ENCODE results near the gene CBLB. TPM values are rescaled to one million over a fixed set of nuclear protein-coding genes. Genes with fewer than 3 reads are reported as not detected.
"Not testable (repeated sequence)": the region's sequence is repeated elsewhere in the genome, so short reads cannot be mapped to it uniquely, and the experiment has no call there.

The CBLB gene
- total RNA-seq, 1 donor from 2014 or later, result 33.6 TPM

- DNase-seq (ENCODE audit: low spot score), result peak; percentile 59
Observed at GRCh38 chr3:105821433-105821832, 47.4 kb downstream of the CBLB start.

GRCh38 chr3:105816833-105817232, 52.0 kb downstream of the CBLB start:
- DNase-seq (ENCODE audit: low spot score), result no peak

GRCh38 chr3:105815331-105815730, 53.5 kb downstream of the CBLB start:
- DNase-seq (ENCODE audit: low spot score), result not testable (repeated sequence)

- DNase-seq (ENCODE audit: low spot score), result no peak
Observed at GRCh38 chr3:105813710-105814109, 55.1 kb downstream of the CBLB start.

- DNase-seq (ENCODE audit: low spot score), result no peak
Observed at GRCh38 chr3:105812194-105812586, 56.6 kb downstream of the CBLB start.

- DNase-seq (ENCODE audit: low spot score), result no peak
Observed at GRCh38 chr3:105811518-105812193, 57.2 kb downstream of the CBLB start.

- DNase-seq (ENCODE audit: low spot score), result no peak
Observed at GRCh38 chr3:105809208-105809888, 59.5 kb downstream of the CBLB start.

- no peak for DNase-seq (ENCODE audit: low spot score)
Observed at GRCh38 chr3:105807701-105808100, 61.1 kb downstream of the CBLB start.

GRCh38 chr3:105807146-105807545, 61.7 kb downstream of the CBLB start:
- no peak for DNase-seq (ENCODE audit: low spot score)

- DNase-seq (ENCODE audit: low spot score), result no peak
Observed at GRCh38 chr3:105806359-105806758, 62.5 kb downstream of the CBLB start.

- DNase-seq (ENCODE audit: low spot score), result no peak
Observed at GRCh38 chr3:105805404-105805803, 63.4 kb downstream of the CBLB start.

GRCh38 chr3:105802118-105802706, 66.6 kb downstream of the CBLB start:
- DNase-seq (ENCODE audit: low spot score), result no peak

GRCh38 chr3:105801397-105801796, 67.4 kb downstream of the CBLB start:
- no peak for DNase-seq (ENCODE audit: low spot score)

GRCh38 chr3:105800320-105800719, 68.5 kb downstream of the CBLB start:
- DNase-seq (ENCODE audit: low spot score), result no peak

GRCh38 chr3:105799286-105799685, 69.5 kb downstream of the CBLB start:
- DNase-seq (ENCODE audit: low spot score), result no peak

- no peak for DNase-seq (ENCODE audit: low spot score)
Observed at GRCh38 chr3:105798381-105798934, 70.4 kb downstream of the CBLB start.

GRCh38 chr3:105793040-105793439, 75.8 kb downstream of the CBLB start:
- no peak for DNase-seq (ENCODE audit: low spot score)

- peak; percentile 46 for DNase-seq (ENCODE audit: low spot score)
Observed at GRCh38 chr3:105791919-105792786, 76.7 kb downstream of the CBLB start.

- no peak for DNase-seq (ENCODE audit: low spot score)
Observed at GRCh38 chr3:105791131-105791530, 77.7 kb downstream of the CBLB start.

GRCh38 chr3:105790534-105790933, 78.3 kb downstream of the CBLB start:
- no peak for DNase-seq (ENCODE audit: low spot score)

- no peak for DNase-seq (ENCODE audit: low spot score)
Observed at GRCh38 chr3:105788593-105788992, 80.2 kb downstream of the CBLB start.

GRCh38 chr3:105787453-105787852, 81.4 kb downstream of the CBLB start:
- DNase-seq (ENCODE audit: low spot score), result no peak
